Bronchial epithelial cell (primary cell): ENCODE results near the gene OTOR. TPM values are rescaled to one million over a fixed set of nuclear protein-coding genes. Genes with fewer than 3 reads are reported as not detected.

Experiments used
- DNase-seq: peaks from one replicate; pipeline ENCODE4 v3.0.0-alpha.2; 2010; ENCODE audit warnings: low read depth
- FAIRE-seq: peaks from 2 replicates; lab custom pipeline; 2011; peaks lifted over from hg19 to GRCh38; lab: Jason Lieb, UNC
- H3K27me3 ChIP-seq: 2 replicates; pipeline ENCODE4 v1.5.1; 2011; ENCODE audit warnings: low read length; ENCODE audit not compliant: control insufficient read depth, insufficient read depth
- H3K36me3 ChIP-seq: 2 replicates; pipeline ENCODE4 v1.5.1; 2011; ENCODE audit warnings: low read length; ENCODE audit not compliant: control insufficient read depth, insufficient read depth
- H3K4me3 ChIP-seq: 2 replicates; pipeline ENCODE4 v1.5.1; 2011; ENCODE audit warnings: mild to moderate bottlenecking, low read depth, low read length, control low read depth
- total RNA-seq: library from RNA; depleted of rRNA; stranded (reverse); fragments of >200 nt; gene quantifications from 2 replicates; pipeline ENCODE4 v1.2.1, GENCODE V29; 2014
- TF ChIP-seq, protein P1 (sequence below): IDR thresholded peaks from 2 replicates; pipeline ENCODE4 v1.5.1; 2011; ENCODE audit warnings: mild to moderate bottlenecking, moderate library complexity, low read length, control low read depth, inconsistent platforms; ENCODE audit not compliant: insufficient read depth, severe bottlenecking

OTOR gene
- total RNA-seq, 1 donor from 2014 or later: not detected

DNA sequence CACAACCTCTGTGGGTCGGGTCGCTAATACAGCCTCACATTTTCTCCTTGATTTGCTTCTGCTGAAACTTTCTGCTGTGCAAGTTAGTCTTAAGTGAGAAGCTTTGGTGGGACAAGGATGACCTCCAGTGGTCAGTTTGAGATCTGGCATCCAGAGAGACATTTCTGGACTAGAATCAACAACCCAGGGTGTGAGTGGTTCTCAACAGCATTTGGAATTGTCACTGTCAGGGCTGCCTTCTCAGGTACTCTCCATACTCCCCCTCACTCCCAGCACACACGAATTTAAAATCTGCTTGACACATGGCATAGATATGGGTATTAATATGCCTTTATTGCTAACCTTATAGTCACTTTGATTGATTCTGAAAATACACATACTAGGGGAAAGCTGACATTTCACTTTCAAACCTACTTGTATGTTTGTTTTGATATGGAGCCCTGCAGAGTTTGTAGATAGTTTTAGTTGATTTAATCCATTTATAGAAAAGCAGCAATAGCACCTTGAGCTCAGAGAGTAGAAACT is 13.2 kb downstream of the OTOR start:
- Histone ChIP-seq H3K4me3 (no peak overlapping the region), H3K27me3 (no peaks in the 10 kb centered on the region), H3K36me3 (no peaks in the 10 kb centered on the region)
- DNase-seq (peak; percentile 66), FAIRE-seq (peak; percentile 93)
- TF ChIP-seq, protein P1, sequence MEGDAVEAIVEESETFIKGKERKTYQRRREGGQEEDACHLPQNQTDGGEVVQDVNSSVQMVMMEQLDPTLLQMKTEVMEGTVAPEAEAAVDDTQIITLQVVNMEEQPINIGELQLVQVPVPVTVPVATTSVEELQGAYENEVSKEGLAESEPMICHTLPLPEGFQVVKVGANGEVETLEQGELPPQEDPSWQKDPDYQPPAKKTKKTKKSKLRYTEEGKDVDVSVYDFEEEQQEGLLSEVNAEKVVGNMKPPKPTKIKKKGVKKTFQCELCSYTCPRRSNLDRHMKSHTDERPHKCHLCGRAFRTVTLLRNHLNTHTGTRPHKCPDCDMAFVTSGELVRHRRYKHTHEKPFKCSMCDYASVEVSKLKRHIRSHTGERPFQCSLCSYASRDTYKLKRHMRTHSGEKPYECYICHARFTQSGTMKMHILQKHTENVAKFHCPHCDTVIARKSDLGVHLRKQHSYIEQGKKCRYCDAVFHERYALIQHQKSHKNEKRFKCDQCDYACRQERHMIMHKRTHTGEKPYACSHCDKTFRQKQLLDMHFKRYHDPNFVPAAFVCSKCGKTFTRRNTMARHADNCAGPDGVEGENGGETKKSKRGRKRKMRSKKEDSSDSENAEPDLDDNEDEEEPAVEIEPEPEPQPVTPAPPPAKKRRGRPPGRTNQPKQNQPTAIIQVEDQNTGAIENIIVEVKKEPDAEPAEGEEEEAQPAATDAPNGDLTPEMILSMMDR: peak; percentile 75

- FAIRE-seq (no peak), DNase-seq (no peak)
- TF ChIP-seq, protein P1: no peak
- Histone ChIP-seq H3K4me3 (no peak overlapping the region), H3K27me3 (no peaks in the 10 kb centered on the region), H3K36me3 (no peaks in the 10 kb centered on the region)
Observed at GRCh38 chr20:16764560-16764959, 16.4 kb downstream of the OTOR start.

DNA sequence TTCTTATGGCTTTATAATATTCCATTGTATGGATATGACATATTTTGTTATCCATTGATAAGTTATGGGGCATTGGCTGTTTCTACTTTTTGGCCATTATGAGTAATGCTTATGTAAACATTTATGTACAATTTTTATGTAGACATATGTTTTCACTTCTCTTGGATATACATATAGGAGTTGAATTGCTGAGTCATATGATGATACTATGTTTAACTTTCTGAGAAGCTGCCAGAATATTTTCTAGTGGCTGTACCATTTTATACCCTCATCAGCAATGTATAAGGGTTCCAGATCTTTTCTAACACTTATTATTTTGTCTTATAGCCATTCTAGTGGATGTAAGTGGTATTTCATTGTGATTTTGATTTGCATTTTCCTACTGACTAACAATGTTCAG is 23.1 kb downstream of the OTOR start:
- Histone ChIP-seq H3K36me3 (no peaks in the 10 kb centered on the region), H3K4me3 (no peak overlapping the region), H3K27me3 (no peaks in the 10 kb centered on the region)
- TF ChIP-seq, protein P1: no peak
- DNase-seq: peak; percentile 57
- FAIRE-seq: no peak

DNA sequence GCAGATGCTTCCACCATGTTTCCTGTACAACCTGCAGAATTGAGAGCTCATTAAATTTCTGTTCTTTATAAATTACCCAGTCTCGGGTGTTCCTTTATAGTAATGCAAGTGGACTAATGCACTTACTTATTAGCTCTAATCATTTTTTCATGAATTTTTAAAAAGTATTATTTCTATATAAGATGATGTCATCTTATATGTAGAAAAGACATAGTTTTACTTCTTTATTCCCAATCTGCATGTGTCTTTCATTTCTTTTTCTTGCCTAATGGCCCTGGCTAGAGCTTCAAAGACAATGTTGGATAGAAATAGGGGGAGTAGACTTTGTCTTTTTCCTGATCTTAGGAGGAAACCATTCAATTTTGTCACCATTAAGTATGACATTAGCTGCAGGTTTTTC is 27.8 kb downstream of the OTOR start:
- Histone ChIP-seq H3K27me3 (no peaks in the 10 kb centered on the region), H3K36me3 (no peaks in the 10 kb centered on the region), H3K4me3 (no peak overlapping the region)
- DNase-seq: no peak
- TF ChIP-seq, protein P1: no peak
- no peak for FAIRE-seq

- FAIRE-seq (no peak), DNase-seq (no peak)
- Histone ChIP-seq H3K36me3 (no peaks in the 10 kb centered on the region), H3K27me3 (no peaks in the 10 kb centered on the region), H3K4me3 (no peak overlapping the region)
- TF ChIP-seq, protein P1: no peak
Observed at GRCh38 chr20:16777126-16777525, 29.0 kb downstream of the OTOR start.

DNA sequence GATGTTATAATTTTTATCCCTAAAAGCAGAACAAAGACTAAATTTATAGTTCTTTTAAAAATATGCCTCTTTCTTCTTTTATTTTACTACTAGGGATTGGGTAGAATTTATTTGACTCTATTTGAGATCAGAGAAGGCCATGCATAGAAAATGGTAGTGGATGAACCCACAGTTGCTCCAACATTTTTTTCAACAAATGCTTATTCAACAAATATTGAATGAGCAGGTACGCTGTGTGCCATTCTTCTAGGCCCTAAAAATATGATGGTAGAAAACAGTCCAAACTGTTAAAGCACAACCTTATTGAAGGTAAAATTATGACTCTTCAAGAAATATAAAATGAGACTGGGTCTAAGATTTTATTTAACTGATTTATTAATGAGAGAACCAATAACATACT is 30.0 kb downstream of the OTOR start:
- Histone ChIP-seq H3K4me3 (no peak overlapping the region), H3K27me3 (no peaks in the 10 kb centered on the region), H3K36me3 (no peaks in the 10 kb centered on the region)
- DNase-seq (no peak), FAIRE-seq (no peak)
- TF ChIP-seq, protein P1: no peak
